Islet of Langerhans (tissue), 1 donor: Measurements from ENCODE around the gene NRCAM.

Experiments
- FAIRE-seq: peaks from one replicate; lab custom pipeline; 2011; peaks lifted over from hg19 to GRCh38; lab: Jason Lieb, UNC

The NRCAM gene

DNA sequence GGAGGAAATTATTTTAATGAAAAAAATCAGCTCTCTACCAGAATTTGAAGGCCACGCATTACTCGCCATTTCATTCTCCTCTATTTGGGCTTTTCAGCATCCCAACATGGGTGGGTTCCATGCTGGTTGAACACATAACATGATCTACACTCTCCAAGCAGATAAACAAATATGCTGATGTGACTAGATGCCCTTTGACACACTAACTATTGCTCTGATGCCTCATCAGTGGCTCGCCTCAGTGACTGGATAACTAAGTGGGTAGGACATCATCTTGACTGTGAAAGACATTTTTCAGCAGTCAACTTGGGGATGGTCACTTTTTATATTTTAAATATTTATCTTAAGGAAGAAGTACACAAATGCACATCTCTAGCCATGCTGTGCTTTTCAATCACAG lies 212.1 kb downstream of the NRCAM start:
- no peak for FAIRE-seq

DNA sequence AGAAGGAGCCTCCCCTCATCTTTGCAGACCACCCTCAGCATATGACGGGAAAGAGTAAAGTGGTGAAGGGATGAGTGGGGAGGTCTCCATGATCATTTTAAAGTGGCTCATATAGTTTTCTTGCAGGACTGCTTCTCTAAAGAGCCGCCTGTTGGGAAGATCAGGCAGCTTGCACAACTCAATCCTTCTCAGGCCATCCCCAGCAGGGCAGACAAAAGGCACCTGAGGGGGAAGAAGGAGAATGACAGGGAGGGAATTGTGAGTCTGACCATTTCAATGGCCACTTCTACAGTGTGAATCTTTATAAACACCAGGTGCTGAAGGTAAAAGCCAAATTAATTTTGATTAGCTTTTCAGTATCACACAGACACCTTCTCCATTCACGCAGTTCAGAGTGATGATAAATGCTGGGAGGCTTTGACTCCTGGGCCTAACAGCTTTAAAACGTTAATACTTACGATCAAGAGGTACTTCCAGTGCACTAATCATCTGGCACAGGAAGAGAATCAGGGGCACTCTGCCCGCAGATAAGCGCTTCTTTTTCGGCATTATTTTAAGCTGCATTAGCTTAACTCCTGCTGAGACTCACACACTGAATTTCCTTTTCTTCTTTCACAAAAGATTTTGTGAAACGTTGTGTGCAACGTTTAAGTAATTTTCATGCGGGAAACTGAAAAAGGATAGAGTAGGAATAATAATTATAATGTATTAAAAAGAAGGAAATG lies 216.6 kb downstream of the NRCAM start:
- peak; percentile 53 for FAIRE-seq

DNA sequence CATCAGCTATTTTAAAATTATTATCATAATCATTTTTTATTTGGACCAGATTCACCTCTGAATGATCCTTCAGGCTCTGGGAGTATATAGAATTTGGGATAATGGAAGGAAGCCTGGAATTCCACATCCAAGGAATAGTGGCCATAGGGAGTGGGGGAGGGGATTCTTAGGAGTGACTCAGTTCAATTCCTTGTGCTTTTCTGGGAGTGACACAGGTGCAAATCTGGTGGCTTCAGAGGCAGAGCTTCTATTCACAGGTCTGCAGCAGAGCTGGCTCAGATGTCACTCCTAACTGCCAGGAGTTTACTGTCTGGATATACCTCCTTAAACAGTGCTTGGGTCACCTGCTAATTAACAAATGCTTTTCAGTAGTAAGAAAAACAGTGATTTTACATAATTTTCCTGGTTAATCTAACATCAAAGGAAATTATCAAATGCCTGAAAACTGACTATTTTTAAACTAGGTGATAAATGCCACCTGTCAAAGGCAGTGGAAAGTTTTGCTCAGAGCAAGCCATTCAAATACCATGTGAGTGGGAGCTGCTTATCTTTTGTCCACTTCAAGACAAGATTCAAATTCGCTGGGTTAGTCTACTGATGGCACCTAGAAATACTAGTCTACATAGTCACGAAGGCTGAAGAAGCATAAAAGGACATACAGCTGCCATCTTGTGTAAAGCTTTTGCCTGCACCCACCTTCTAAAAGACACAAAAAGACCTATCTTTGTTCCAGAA lies 219.4 kb downstream of the NRCAM start:
- peak; percentile 80 for FAIRE-seq

DNA sequence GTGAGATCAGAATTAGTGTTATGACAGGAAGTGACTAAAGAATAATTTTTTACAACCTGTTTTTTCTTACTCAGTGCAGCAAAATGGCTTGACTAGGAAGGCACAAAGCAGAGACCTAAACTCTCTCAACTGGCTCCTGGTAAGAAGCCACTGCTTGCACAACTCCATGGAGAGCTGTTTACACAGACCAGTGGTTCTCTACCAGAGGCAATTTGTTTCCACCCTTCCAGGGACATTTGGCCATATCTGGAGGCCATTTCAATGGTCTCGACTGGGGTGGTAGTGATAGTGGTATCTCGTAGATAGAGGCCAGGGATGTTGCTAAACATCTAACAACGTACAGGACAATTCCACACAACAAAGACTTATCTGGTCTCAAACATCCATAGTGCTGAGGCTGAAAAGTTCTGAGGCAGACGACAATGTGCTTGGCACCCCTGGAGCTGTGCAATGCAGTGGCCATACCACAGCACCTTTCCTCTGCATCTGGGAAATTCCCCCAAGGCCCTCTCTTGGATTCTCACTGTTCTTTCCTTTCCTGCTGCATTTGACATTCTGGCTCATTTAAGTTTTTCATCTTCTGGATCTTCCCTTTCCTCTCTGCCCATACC lies 220.7 kb downstream of the NRCAM start:
- FAIRE-seq: no peak

DNA sequence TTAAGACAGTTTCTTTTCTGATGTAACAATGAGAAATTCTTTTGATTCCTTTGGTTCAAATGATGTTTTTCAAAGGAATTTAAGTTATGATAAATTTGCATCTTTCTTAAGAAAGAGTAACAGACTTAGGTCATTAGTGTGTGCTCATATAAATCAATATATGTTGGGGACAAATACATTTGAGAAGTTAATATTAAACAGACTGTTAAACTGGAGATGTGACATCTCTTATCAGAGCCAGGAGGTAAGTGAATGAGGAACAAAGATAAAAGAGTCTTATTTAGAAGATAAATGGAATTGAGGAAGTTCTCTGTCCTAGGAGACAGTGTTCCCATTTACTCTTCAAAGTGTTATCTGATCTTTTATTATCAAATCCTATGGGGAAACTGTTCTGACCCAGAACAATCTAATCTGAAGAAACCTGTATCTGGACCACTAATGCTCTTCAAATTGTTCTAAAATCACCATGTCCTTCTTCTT lies 221.2 kb downstream of the NRCAM start:
- FAIRE-seq: peak; percentile 90

DNA sequence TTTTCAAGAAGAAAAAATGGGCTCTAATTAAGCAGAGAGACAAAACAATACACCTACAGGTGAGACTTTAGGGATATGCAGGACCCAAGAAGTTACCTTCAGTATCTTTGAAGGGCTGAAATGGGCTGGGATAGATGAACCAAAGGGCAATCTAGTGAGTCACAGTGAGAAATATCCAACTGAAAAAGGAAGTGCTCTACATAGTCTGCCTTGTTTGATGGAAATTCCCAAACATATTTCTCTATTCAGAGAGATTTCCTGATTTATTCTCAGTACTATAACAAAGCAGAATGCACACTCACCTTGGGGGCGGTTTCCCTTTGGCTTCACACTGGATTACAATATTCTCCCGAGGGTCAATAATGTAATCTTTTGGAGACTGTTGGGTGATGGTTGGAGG lies 222.0 kb downstream of the NRCAM start:
- FAIRE-seq: no peak

DNA sequence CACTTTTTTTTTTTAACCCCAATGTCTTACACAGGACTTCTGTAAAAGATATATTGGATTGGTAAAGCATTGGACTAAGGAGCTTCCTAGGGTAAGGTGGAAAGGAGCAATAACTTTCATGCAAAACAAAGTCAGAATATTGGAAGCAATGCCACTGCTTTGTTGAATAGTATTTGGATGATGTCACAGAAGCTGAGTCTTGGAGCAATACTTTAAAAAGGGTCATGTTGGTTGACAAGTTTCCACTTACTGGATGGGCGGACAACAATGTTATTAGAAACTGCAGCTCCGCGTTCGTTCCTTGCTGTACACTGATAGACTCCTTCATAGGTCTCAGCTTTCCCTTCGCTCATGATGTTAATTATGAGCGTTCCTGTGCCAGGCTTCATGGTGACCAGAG lies 224.2 kb downstream of the NRCAM start:
- FAIRE-seq: no peak

DNA sequence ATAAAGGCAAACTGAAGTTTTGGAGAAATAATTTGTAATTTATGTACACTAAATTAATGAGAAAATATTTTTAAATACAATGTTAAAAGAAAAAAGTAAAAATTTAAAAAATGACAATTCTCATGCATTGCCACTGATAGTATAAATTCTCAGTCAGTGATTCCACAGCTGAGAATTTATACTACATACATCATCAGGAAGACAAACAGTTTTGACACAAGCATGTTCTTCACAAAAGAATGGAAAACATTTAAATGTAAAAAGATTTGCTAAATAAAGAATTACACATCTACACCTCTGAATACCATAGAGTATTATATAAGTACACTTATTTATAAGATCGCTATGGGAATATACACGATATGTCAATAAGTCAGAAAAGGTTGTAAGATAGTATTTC lies 225.0 kb downstream of the NRCAM start:
- no peak for FAIRE-seq

DNA sequence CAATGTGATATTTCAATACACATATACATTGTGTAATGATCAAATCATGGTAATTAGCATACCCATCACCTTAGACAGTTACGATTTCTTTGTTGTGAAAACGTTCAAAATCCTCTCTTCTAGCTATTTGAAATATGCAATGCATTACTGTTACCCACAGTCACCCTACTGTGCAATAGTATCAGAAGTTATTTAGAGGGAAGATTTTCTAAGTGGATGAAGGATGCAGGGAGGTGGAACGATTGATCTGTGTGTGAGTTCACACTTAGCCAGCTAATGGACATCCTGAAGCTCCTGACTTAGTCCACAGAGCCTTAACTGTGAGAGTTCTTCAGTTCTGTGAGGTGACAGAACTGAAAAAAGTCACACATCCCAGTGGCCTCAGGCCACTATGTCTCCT lies 228.9 kb downstream of the NRCAM start:
- no peak for FAIRE-seq

DNA sequence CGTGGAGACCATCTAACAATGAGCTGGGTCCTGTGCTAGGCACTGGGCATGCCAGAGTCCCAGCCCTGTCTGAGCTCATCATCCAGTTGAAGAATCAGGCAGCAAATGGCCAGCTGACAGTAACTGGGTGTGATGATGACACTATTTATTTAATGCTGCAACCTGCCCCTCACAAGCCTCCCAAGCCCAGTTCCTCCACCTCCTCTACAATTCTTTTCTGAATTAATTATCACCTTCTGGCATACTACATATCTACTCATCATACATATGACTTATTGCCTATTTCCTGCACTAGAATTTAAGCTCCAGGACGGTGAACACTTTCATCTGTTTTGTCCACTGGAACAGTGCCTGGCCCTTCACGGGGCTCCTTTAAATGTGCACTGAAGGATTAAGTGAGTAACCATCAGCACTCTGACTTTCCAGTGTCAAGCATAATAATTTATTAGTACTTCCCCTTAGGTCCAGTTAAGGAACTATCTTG lies 229.4 kb downstream of the NRCAM start:
- FAIRE-seq: no peak

DNA sequence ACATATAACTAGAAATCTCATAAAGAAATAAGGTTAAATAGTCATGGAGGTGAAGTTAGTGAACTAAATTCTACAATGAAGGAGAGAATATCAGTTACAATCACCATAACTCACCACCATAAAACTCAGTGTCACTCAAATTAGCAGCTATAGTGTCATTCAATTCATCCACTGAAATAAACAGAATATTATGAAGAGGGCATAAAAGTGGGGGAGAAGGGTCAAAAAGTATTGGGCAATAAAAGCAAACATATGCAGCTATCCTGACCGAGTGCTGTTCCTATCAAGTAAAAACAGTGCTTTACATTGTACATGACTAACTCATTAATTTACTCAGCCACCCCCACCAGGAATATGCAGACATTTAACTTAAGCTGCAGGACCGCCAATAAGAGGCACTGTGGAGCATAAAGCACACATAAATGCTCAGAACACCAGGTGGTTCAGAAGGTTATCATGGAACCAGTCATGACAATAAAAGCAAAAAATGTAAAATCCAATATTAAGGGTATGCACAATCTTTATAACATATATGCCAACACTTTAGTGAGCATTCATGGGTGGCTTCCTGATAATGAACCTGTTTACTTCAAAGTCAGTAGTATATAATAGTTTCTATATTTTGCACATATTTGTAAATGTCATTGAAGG lies 230.6 kb downstream of the NRCAM start:
- no peak for FAIRE-seq

DNA sequence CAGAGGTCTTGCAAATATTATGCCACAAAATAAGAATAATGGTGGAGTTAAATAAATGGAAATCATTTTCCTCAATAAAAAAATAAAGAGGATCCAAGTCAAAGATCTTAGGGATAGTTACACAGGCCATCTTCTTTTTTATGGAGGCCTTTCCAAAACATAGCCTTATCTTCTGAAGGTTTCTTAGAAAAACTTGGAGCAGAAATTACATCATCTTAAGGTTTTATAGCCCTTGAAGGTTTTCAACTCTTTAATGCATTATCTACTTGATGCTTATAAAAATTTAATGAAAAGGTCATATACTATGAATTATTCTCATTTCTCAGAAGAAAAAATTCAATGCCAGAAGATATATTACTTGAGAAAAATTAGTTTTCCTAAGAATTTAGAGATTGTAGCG lies 231.8 kb downstream of the NRCAM start:
- no peak for FAIRE-seq

DNA sequence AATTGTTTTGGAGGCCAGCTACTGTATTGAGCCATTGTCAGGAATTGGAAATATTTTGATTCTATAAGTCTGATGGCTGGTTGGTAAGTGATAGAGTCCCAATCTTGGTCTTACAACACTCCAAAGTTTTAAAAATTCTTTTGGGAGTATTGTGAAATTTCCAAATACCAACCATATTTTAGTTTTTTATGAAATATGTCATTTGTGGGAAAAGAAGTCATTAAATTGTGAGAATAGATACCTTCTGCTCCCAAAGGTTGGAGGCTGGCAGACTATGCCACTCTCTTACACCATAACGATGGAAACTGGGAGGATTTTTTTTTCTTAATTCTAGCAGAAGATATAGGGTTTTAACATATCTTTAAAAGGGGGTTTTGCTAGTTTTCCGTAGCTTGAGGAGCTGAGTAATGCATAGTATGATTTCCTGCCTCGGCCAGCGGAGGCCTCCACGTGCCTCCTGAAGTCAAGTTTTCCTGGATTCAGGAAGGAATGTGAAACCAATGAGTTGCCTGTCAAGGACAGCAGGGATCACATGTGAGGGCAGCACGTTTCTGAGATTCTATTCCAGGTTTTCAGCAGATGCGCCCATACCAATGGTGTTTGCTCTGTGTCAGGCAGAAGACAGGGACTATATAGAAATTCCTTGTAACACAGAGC lies 233.9 kb downstream of the NRCAM start:
- FAIRE-seq: no peak

DNA sequence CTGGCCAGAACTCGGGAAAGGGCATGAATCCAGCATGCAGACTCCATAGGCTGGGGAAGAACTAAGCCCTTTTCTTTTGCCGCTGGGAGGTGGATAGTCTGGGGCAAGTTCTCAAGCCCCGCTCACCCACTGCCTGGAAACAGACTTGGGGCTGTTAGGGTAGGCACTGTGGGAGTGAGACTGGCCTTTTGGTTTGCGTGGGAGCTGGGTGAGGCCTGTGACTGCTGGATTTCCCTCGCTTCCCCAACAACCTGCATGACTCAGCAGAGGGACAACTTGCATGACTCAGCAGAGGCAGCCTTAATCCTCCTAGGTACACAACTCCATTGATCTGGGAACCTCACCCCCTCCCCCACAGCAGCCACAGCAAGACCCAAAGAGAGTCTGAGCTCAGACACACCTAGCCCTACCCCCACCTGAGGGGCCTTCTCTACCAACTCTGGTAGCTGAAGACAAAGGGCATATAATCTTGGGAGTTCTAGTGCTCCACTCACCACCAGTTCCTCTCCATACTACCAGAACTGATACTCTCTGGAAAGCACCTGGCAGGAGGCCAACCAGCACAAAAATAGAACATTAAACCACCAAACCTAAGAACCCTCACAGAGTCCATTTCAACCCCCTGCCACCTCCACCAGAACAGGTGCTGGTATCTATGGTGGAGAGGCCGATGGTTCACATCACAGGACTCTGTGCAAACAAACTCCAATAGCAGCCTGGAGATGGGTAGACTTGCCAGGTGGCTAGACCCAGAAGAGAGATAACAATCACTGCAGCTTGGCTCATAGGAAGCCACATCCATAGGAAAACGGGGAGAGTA lies 244.6 kb downstream of the NRCAM start:
- no peak for FAIRE-seq

DNA sequence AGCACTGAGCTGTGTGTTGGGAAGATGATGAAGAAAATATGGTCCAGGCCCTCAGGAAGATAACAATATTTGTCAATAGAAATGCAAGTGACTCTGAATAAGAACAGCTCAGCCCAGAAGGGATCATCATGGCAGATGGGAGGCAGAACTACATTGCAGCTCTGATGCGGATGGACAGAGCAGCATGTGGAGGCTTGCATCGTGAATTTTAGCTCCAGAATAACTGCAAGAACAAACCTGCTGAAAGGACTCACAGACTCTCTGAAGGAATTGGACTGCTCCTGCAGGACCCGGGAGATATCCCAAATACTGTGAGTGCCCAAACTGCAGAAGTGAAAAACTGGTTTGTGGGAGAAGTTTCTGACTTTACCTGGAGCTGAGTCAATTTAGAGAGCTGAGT lies 245.4 kb downstream of the NRCAM start:
- FAIRE-seq: no peak

DNA sequence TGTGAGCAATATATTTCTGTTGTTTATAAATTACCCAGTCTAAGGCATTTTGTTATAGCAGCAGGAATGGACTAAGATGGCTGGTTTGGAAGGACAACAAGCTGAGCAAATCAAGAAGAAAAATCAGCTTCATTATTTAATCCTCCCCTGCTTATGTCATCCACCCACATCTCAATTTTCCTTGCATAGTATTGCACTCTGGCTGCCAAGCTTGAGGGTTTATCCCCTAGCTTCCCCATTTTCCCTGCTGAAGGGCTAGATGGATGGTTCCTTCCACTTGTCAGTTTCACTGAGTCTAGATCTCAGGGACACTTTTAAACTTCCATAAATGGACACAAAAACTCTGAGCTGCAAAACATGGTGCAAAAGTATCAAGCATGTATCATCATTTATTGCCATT lies 250.9 kb downstream of the NRCAM start:
- FAIRE-seq: no peak

DNA sequence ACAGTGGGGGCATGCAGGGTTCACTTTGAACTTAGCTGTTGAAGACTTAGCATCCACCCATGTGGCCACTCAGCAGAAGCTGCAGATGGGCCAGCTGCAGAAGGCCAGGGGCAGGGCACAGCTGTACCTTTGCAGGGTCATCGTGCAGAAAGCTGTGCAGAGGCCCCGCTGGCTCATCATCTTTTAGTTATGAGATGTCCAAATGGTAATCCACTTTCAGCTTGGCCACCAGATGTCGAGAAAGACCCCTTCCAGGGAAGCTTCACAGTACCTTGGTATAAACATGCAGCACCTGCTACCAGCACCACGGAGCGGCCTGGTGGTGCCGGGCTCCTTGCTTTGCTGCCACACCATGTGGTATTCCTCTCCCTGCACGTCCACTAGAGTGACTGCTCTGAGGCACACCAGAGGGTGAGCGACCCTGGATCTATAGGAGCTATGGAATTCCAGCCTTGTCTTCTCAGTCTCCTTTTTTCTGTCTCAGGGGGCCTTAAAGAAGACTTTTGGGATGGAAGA lies 251.9 kb downstream of the NRCAM start:
- no peak for FAIRE-seq

DNA sequence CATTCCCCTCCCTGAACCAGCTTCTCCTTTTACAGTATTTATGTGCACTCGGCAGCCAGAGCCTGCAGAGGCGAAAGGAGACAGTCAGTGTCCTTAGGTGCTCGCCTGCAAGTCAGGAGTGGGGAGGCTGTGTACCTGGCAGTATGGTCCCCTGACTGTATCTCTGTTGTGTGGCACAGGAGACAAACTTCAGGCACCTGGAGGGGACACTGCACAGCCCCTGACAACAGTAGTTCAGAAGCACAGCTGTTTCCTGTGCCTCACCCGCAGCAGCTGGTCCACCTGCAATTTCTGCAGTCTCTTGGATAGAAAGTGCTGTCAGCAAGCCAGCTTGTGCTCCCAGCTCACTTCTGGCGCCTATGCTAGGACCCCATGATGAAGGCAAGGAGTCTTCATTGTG lies 252.7 kb downstream of the NRCAM start:
- no peak for FAIRE-seq

DNA sequence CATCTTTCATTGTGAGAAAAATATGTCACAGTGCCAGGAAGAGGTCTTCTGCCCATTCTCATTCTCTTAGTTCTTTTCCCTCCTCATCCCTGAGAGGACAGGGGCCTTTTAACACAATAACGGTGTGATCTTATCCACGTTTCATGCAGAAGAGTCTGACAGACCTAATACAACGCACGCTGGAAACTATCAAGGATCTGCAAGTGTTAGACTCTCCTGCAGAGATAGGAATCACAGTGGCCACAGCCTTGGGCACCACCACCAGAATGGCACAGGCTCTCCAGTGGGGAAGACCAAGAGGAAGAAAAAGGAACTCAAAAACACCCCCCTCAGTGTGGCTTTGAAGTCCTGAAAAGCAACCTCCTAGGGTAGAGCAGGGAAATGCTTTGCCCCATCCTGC lies 253.5 kb downstream of the NRCAM start:
- FAIRE-seq: no peak

DNA sequence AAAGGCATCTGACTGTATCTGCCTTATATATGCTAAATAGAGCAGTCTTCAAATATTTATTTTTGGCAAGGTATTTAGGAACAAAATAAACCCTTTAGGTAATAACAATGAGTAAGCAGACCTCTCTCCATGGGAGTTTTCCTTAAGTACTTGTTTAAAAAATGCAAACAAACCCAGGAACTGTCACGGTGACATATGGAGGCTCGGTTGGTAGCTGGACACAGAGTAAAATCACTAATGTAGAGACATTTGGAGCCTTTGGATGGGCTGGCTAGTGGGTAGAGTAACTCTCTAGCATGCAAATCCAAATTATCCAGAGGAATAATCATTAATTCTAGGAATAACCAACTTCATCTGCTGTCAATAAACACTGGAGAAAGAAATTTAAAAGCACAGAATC lies 254.5 kb downstream of the NRCAM start:
- FAIRE-seq: no peak

DNA sequence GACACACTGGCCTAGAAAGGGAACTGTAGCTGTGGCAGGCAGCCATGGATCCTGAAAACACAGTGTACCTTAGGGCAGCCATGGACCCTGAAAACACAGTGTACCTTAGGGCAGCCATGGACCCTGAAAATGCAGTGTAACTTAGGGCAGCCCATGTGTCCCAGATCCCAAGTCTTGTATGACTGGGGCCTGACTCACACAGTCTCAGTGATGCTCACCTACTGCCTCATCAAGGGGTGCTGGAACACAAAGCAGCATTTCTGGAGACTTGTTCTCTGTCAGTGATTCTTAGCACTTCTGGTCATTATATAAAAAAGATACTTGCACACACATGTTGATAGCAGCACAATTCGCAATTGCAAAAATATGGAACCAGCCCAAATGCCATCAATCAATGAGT lies 255.9 kb downstream of the NRCAM start:
- no peak for FAIRE-seq
